Progenitor cell of endocrine pancreas (in vitro differentiated cells): ENCODE results near the gene ZXDC. TPM values are rescaled to one million over a fixed set of nuclear protein-coding genes. Genes with fewer than 3 reads are reported as not detected.

Experiments
- DNase-seq: peaks from one replicate; pipeline ENCODE4 v3.0.0; 2021; ENCODE audit warnings: low spot score; ENCODE audit not compliant: unreplicated experiment
- H3K27ac Mint-ChIP-seq: 2 replicates; pipeline ENCODE4 v1.8.0; 2021; ENCODE audit warnings: mild to moderate bottlenecking, moderate library complexity, mixed read lengths
- H3K27me3 Mint-ChIP-seq: 2 replicates; pipeline ENCODE4 v1.8.0; 2021; ENCODE audit warnings: mixed read lengths
- H3K36me3 Mint-ChIP-seq: 2 replicates; pipeline ENCODE4 v1.8.0; 2022; ENCODE audit warnings: mixed read lengths; ENCODE audit not compliant: insufficient read depth
- H3K4me1 Mint-ChIP-seq: 2 replicates; pipeline ENCODE4 v1.8.0; 2021; ENCODE audit warnings: low read depth, mixed read lengths
- H3K4me3 Mint-ChIP-seq: 2 replicates; pipeline ENCODE4 v1.8.0; 2021; ENCODE audit warnings: low read depth, mild to moderate bottlenecking, moderate library complexity, mixed read lengths
- H3K9me3 Mint-ChIP-seq: 2 replicates; pipeline ENCODE4 v1.8.0; 2021; ENCODE audit warnings: low read depth, mixed read lengths
- CTCF ChIP-seq: fragments of 200-600 bp; sonication (generic); IDR thresholded peaks from one replicate; pipeline ENCODE4 v1.5.0; 2021; ENCODE audit warnings: antibody characterized with exemption, mild to moderate bottlenecking; ENCODE audit not compliant: unreplicated experiment
- total RNA-seq: library from RNA; stranded (reverse); gene quantifications from 2 replicates; pipeline ENCODE4 v1.2.1, GENCODE V29; 2021

Gene ZXDC
- total RNA-seq, 1 donor from 2014 or later, result 40.5 TPM

GRCh38 chr3:126450219-126450618 lies 25.5 kb downstream of the ZXDC start:
- Mint-ChIP-seq H3K4me1 (peaks cover 10% of the 10 kb centered on the region), H3K4me3 (no peak overlapping the region), H3K27ac (no peak overlapping the region), H3K9me3 (no peaks in the 10 kb centered on the region), H3K36me3 (peaks cover 10% of the 10 kb centered on the region), H3K27me3 (no peaks in the 10 kb centered on the region)
- no peak for DNase-seq
- no peak for TF ChIP-seq CTCF

- H3K4me3 Mint-ChIP-seq, result no peak overlapping the region
- peaks cover 9% of the 10 kb centered on the region for H3K36me3 Mint-ChIP-seq
- no peak overlapping the region for H3K27ac Mint-ChIP-seq
Observed at GRCh38 chr3:126449621-126450051, 26.1 kb downstream of the ZXDC start.

GRCh38 chr3:126448893-126449180 lies 26.9 kb downstream of the ZXDC start:
- peaks cover 10% of the 10 kb centered on the region for H3K4me1 Mint-ChIP-seq
- H3K4me3 Mint-ChIP-seq, result no peak overlapping the region
- H3K27me3 Mint-ChIP-seq, result no peaks in the 10 kb centered on the region
- no peaks in the 10 kb centered on the region for H3K9me3 Mint-ChIP-seq
- TF ChIP-seq CTCF, result no peak
- H3K27ac Mint-ChIP-seq, result no peak overlapping the region
- DNase-seq, result no peak
- peaks cover 9% of the 10 kb centered on the region for H3K36me3 Mint-ChIP-seq

More at GRCh38 chr3:126449621-126450051, 26.1 kb downstream of the ZXDC start:
- Mint-ChIP-seq H3K9me3 (no peaks in the 10 kb centered on the region), H3K27me3 (no peaks in the 10 kb centered on the region), H3K4me1 (peaks cover 10% of the 10 kb centered on the region)
- TF ChIP-seq CTCF, result no peak
- DNase-seq, result no peak

GRCh38 chr3:126448136-126448892 lies 27.4 kb downstream of the ZXDC start:
- H3K4me3 Mint-ChIP-seq, result no peak overlapping the region
- H3K27me3 Mint-ChIP-seq, result no peaks in the 10 kb centered on the region
- TF ChIP-seq CTCF, result no peak
- no peak for DNase-seq
- H3K36me3 Mint-ChIP-seq, result peaks cover 9% of the 10 kb centered on the region
- H3K4me1 Mint-ChIP-seq, result peaks cover 10% of the 10 kb centered on the region
- no peaks in the 10 kb centered on the region for H3K9me3 Mint-ChIP-seq
- no peak overlapping the region for H3K27ac Mint-ChIP-seq

- Mint-ChIP-seq H3K4me3 (no peak overlapping the region), H3K36me3 (peaks cover 9% of the 10 kb centered on the region), H3K9me3 (no peaks in the 10 kb centered on the region), H3K4me1 (peaks cover 10% of the 10 kb centered on the region), H3K27ac (no peak overlapping the region), H3K27me3 (no peaks in the 10 kb centered on the region)
- TF ChIP-seq CTCF, result no peak
- DNase-seq, result no peak
Observed at GRCh38 chr3:126447456-126448106, 28.1 kb downstream of the ZXDC start.
